PC-3 (cell line): ENCODE data around the gene FANK1. TPM values are rescaled to one million over a fixed set of nuclear protein-coding genes. Genes with fewer than 3 reads are reported as not detected.

Experiments
- ATAC-seq: fragments of 200-7000 bp; cut with Tn5 transposase; 2 replicates; pipeline ENCODE4 v1.9.1; 2020; ENCODE audit warnings: mild to moderate bottlenecking, moderate library complexity
- BruUV-seq: library from RNA; stranded (reverse); fragments of 400-500 nt; replicated peaks from 2 replicates; lab custom pipeline; 2021; lab: Mats Ljungman, UMichigan
- CTCF ChIA-PET: fragments of 300-600 bp; sonication (Branson Sonifier 250); formaldehyde crosslinking; loops from one replicate; lab custom pipeline; 2022; ENCODE audit warnings: antibody characterized with exemption; lab: Charles Lee
- POLR2A ChIA-PET: fragments of 300-600 bp; sonication (Branson Sonifier 250); formaldehyde crosslinking; loops from one replicate; lab custom pipeline; 2022; ENCODE audit warnings: antibody characterized with exemption; ENCODE audit not compliant: unreplicated experiment; lab: Charles Lee
- DNase-seq: peaks from one replicate; pipeline ENCODE4 v3.0.0-alpha.2; 2015
- H2AFZ ChIP-seq: fragments of 300-600 bp; sonication (generic); 2 replicates; pipeline ENCODE4 v1.6.0; 2016; ENCODE audit warnings: antibody characterized with exemption, low read length
- H3F3A ChIP-seq: fragments of 300-600 bp; sonication (generic); one replicate; pipeline ENCODE4 v1.6.0; 2017; ENCODE audit warnings: antibody characterized with exemption, low read length, control low read depth, mild to moderate bottlenecking; ENCODE audit not compliant: unreplicated experiment
- H3K27ac ChIP-seq: fragments of 300-600 bp; sonication (generic); 2 replicates; pipeline ENCODE4 v1.5.1; 2016; ENCODE audit warnings: mild to moderate bottlenecking, low read length
- H3K27me3 ChIP-seq: fragments of 300-600 bp; sonication (generic); 2 replicates; pipeline ENCODE4 v1.6.1; 2016; ENCODE audit warnings: low read length, mixed read lengths
- H3K36me3 ChIP-seq: fragments of 300-600 bp; sonication (generic); 2 replicates; pipeline ENCODE4 v1.6.1; 2016; ENCODE audit warnings: low read depth, mixed run types, low read length, mixed read lengths
- H3K4me1 ChIP-seq: fragments of 300-600 bp; sonication (generic); 2 replicates; pipeline ENCODE4 v1.5.1; 2016; ENCODE audit warnings: low read length; ENCODE audit not compliant: insufficient read depth
- H3K4me2 ChIP-seq: fragments of 300-600 bp; sonication (generic); 2 replicates; pipeline ENCODE4 v1.6.0; 2016; ENCODE audit warnings: low read length
- H3K4me3 ChIP-seq: fragments of 300-600 bp; sonication (generic); 2 replicates; pipeline ENCODE4 v1.5.1; 2016; ENCODE audit warnings: mild to moderate bottlenecking, low read length, mixed read lengths
- H3K79me2 ChIP-seq: fragments of 300-600 bp; sonication (generic); 2 replicates; pipeline ENCODE4 v1.6.1; 2017; ENCODE audit warnings: low read length, mixed read lengths
- H3K9ac ChIP-seq: fragments of 300-600 bp; sonication (generic); 2 replicates; pipeline ENCODE4 v1.6.0; 2016; ENCODE audit warnings: mild to moderate bottlenecking, low read length
- H3K9me2 ChIP-seq: fragments of 300-600 bp; sonication (generic); replicated peaks from 2 replicates; pipeline ENCODE4 v1.6.1; 2016; ENCODE audit warnings: mixed run types, low read length, mixed read lengths
- H3K9me3 ChIP-seq: fragments of 300-600 bp; sonication (generic); 2 replicates; pipeline ENCODE4 v1.6.1; 2016; ENCODE audit warnings: low read length, mixed read lengths
- H4K20me1 ChIP-seq: fragments of 300-600 bp; sonication (generic); 2 replicates; pipeline ENCODE4 v1.6.1; 2016; ENCODE audit warnings: low read length, mixed read lengths
- CTCF ChIP-seq: fragments of 300-600 bp; sonication (generic); conservative IDR thresholded peaks from 2 replicates; pipeline ENCODE4 v1.5.1; 2017; ENCODE audit warnings: antibody characterized with exemption, low read depth, mild to moderate bottlenecking, low read length
- EZH2 ChIP-seq: fragments of 300-600 bp; sonication (generic); IDR thresholded peaks from one replicate; pipeline ENCODE4 v1.6.1; 2017; ENCODE audit warnings: antibody characterized with exemption, mild to moderate bottlenecking, low read length; ENCODE audit not compliant: unreplicated experiment
- EZH2phosphoT487 ChIP-seq: fragments of 300-600 bp; sonication (generic); IDR thresholded peaks from 2 replicates; pipeline ENCODE4 v1.6.1; 2018; ENCODE audit warnings: mild to moderate bottlenecking, antibody characterized with exemption, low read length, borderline replicate concordance
- intact Hi-C: fragments of 100-400 bp; cut with micrococcal nuclease; formaldehyde crosslinking; loops from 2 replicates; pipeline ENCODE4 v1.9.0; 2023
- total RNA-seq: library from RNA; depleted of rRNA; stranded (reverse); fragments of >200 nt; gene quantifications from 2 replicates; pipeline ENCODE4 v1.2.3, GENCODE V29; 2014

Gene FANK1
- total RNA-seq, 1 experiment from 2014 or later, result 0.95 TPM

- no peaks in the 10 kb centered on the region for H4K20me1 ChIP-seq
- H2AFZ ChIP-seq, result no peak overlapping the region
- intact Hi-C loops, result no loop called here
- ChIA-PET POLR2A (no interaction called here), CTCF (no interaction called here)
- no peaks in the 10 kb centered on the region for H3K79me2 ChIP-seq
- no peaks in the 10 kb centered on the region for H3F3A ChIP-seq
- no peaks in the 10 kb centered on the region for H3K9me3 ChIP-seq
- no peak for TF ChIP-seq EZH2phosphoT487
- no peak for TF ChIP-seq EZH2
- no peak for TF ChIP-seq CTCF
- H3K9ac ChIP-seq, result no peak overlapping the region
- no peak overlapping the region for H3K27ac ChIP-seq
- DNase-seq, result no peak
- BruUV-seq, result no TSS peak
- H3K9me2 ChIP-seq, result no peaks in the 10 kb centered on the region
- H3K4me3 ChIP-seq, result no peak overlapping the region
- H3K4me2 ChIP-seq, result no peak overlapping the region
- H3K27me3 ChIP-seq, result no peaks in the 10 kb centered on the region
- H3K4me1 ChIP-seq, result no peaks in the 10 kb centered on the region
- H3K36me3 ChIP-seq, result peaks cover 3% of the 10 kb centered on the region; the same call in 1 of the 2 replicates
- no peak for ATAC-seq
Measured at GRCh38 chr10:125859128-125859817, 37.1 kb upstream of the FANK1 start.

- TF ChIP-seq CTCF (no peak), EZH2phosphoT487 (no peak), EZH2 (no peak)
- Histone ChIP-seq H3F3A (no peaks in the 10 kb centered on the region), H3K27me3 (no peaks in the 10 kb centered on the region), H3K9me3 (no peaks in the 10 kb centered on the region), H4K20me1 (no peaks in the 10 kb centered on the region), H2AFZ (no peak overlapping the region), H3K4me2 (no peak overlapping the region), H3K4me1 (no peaks in the 10 kb centered on the region), H3K9ac (no peak overlapping the region), H3K36me3 (no peaks in the 10 kb centered on the region; the same call in 1 of the 2 replicates), H3K9me2 (no peaks in the 10 kb centered on the region), H3K4me3 (no peak overlapping the region), H3K79me2 (no peaks in the 10 kb centered on the region), H3K27ac (no peak overlapping the region)
- DNase-seq (no peak), ATAC-seq (no peak)
- ChIA-PET CTCF (interaction anchor here (0.6 kb wide), 1 partner anchor 639 kb away, joined by 3 read pairs; no protein-coding TSS in a partner anchor), POLR2A (interaction anchor here (0.6 kb wide), 1 partner anchor 388 kb away, joined by 5 read pairs; no protein-coding TSS in a partner anchor)
- intact Hi-C loops, result loop anchor here (5.0 kb wide), 2 partner anchors 42 to 522 kb away; partner anchors contain the start of gene ADAM12
- no TSS peak for BruUV-seq
Measured at GRCh38 chr10:125865120-125865519, 31.2 kb upstream of the FANK1 start.

GRCh38 chr10:125866421-125867029 is 29.8 kb upstream of the FANK1 start:
- no peaks in the 10 kb centered on the region for H3K79me2 ChIP-seq
- ChIA-PET CTCF (no interaction called here), POLR2A (no interaction called here)
- H3K9ac ChIP-seq, result no peak overlapping the region
- no TSS peak for BruUV-seq
- H3K4me3 ChIP-seq, result no peak overlapping the region
- no peak overlapping the region for H3K4me2 ChIP-seq
- no peaks in the 10 kb centered on the region for H3K9me3 ChIP-seq
- H3K36me3 ChIP-seq, result no peaks in the 10 kb centered on the region; the same call in 1 of the 2 replicates
- H3K4me1 ChIP-seq, result no peaks in the 10 kb centered on the region
- ATAC-seq, result no peak
- no peak for DNase-seq
- H3F3A ChIP-seq, result no peaks in the 10 kb centered on the region
- H3K27me3 ChIP-seq, result no peaks in the 10 kb centered on the region
- no peaks in the 10 kb centered on the region for H3K9me2 ChIP-seq
- no peak for TF ChIP-seq CTCF
- TF ChIP-seq EZH2, result no peak
- no peak for TF ChIP-seq EZH2phosphoT487
- H3K27ac ChIP-seq, result no peak overlapping the region
- no peaks in the 10 kb centered on the region for H4K20me1 ChIP-seq
- intact Hi-C loops, result loop anchor here (5.0 kb wide), 2 partner anchors 41 to 521 kb away; partner anchors contain the start of gene ADAM12
- H2AFZ ChIP-seq, result no peak overlapping the region
